ENCODE results near the gene SPP1.
"Not testable (repeated sequence)": the region's sequence is repeated elsewhere in the genome, so short reads cannot be mapped to it uniquely, and the experiment has no call there.

Gene SPP1

GRCh38 chr4:88025868-88026661, 50.6 kb downstream of the SPP1 start:
- not testable (repeated sequence) for DNase-seq (ENCODE audit: low read depth in 2 of 2)

DNA sequence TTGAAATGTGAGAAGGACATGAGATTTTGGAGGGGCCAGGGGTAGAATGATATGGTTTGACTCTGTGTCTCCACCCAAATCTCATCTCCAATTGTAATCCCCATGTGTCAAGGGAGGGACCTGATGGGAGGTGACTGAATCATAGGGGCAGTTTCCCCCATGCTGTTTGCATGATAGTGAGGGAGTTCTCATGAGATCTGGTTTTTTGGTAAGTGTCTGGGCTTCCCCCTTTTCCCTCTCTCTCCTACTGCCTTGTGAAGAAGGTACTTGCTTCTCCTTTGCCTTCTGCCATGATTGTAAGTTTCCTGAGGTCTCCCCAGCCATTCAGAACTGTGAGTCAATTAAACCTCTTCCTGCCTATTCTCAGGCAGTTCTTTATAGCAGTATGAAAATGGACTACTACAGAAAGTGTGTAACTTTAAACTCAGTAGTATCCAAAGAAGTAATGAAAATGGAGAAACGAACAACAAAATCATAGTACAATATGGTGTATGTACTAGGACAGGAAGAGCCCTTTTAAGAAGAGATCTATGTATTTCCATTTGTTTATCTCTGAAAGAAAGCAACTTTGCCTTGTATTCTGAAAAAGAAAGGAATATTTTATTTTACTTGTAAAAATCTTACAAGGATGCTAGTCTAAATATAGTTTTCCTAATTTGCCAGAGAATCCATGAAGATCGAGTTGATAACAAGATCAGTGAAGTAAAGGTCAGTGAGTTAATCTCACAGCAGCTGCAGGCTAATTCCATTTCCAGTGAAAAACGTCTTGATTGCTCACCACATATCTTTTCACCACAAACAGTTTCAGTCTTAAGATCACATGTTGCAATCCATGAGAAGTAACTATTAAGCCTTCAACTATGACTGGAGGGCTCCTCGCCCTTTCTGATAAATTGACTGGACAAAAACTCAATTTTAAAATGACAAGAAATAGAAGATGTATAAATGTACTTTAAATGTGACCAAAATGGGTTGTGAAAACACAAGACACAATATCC, 52.4 kb downstream of the SPP1 start:
- no peak for DNase-seq (ENCODE audit: low read depth in 2 of 2)

DNA sequence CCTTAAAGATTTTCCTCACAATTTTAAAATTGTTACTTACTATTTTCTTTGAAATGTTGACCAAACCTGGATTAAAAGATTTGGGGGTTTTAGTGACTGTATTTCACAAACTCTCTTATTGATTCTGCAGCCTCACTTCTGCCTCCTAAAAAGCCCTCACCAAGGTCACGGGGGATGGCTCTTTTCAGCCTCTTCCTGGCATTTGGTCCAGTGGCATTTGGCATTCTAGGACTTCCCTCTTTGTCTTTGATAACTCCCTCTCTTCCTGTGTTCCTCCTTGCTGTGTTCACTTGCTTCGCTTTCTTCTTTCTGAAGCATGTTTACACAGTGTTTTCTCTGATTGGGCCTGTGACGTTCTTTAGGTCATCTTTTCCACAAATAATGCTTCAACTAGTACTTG, 53.4 kb downstream of the SPP1 start:
- no peak for DNase-seq (ENCODE audit: low read depth in 2 of 2)

- no peak for DNase-seq (ENCODE audit: low read depth in 2 of 2)
Observed at GRCh38 chr4:88029556-88029955, 54.0 kb downstream of the SPP1 start.

DNA sequence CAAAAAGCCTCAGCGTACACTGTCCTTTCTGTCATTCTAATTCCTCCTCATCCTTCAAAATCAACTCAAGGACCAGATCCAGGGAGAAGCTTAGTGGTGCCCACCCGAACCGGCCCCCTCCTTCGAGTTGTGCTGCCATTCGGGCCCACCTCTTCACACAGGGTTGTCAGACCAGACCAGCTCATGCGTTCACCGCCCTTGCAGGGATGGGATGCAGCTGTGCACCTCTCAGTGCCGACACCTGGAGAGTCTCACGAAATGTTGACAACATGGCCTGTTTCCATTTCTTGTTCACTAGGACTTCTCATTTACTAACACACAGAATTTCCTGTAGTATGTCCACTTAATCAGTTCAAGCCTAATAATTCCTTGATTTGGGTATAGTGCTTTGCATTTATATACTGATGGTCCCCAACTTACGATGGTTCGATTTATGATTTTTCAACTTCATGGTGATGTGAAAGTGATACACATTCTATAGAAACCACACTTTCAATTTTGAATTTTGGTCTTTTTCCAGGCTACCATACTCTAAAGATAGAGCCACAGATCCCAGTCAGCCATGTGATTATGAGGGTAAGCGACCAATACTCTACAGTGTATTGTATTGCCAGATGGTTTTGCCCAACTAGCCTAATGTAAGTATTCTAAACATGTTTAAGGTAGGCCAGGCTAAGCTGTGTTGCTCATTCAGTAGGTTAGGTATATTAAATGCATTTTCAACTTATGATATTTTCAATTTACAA, 55.2 kb downstream of the SPP1 start:
- no peak for DNase-seq (ENCODE audit: low read depth in 2 of 2)

Measured in stimulated activated CD4-positive, alpha-beta T cell treated with anti-CD3 and anti-CD28 coated beads, Interleukin-1b, Interleukin-23, amount 100 ng/mL, for 4 hours (primary cell).